GM21723 (cell line): ENCODE data around the gene ASGR1.
A peak's percentile ranks its signal among the peaks of the same experiment; 100 is the strongest.
"Not testable (repeated sequence)": the region's sequence is repeated elsewhere in the genome, so short reads cannot be mapped to it uniquely, and the experiment has no call there.

ENCODE experiments used
- ATAC-seq: cut with Tn5 transposase; IDR thresholded peaks from one replicate; pipeline ENCODE4 v1.9.1; 2021; ENCODE audit warnings: mild to moderate bottlenecking, moderate library complexity; ENCODE audit not compliant: unreplicated experiment

The ASGR1 gene

GRCh38 chr17:7168841-7169564 is 10.2 kb downstream of the ASGR1 start:
- ATAC-seq, result not testable (repeated sequence)

GRCh38 chr17:7167832-7168231 is 11.3 kb downstream of the ASGR1 start:
- ATAC-seq, result no peak

- no peak for ATAC-seq
Observed at GRCh38 chr17:7166873-7167272, 12.3 kb downstream of the ASGR1 start.

GRCh38 chr17:7159571-7159970 is 19.6 kb downstream of the ASGR1 start:
- not testable (repeated sequence) for ATAC-seq

GRCh38 chr17:7158424-7158823 is 20.7 kb downstream of the ASGR1 start:
- ATAC-seq, result not testable (repeated sequence)

GRCh38 chr17:7156342-7156940 is 22.7 kb downstream of the ASGR1 start:
- no peak for ATAC-seq

GRCh38 chr17:7147772-7148171 is 31.4 kb downstream of the ASGR1 start:
- no peak for ATAC-seq

GRCh38 chr17:7146115-7146514 is 33.1 kb downstream of the ASGR1 start:
- ATAC-seq, result no peak

GRCh38 chr17:7144213-7144612 is 35.0 kb downstream of the ASGR1 start:
- no peak for ATAC-seq

- no peak for ATAC-seq
Observed at GRCh38 chr17:7141824-7142223, 37.3 kb downstream of the ASGR1 start.

GRCh38 chr17:7139400-7139799 is 39.8 kb downstream of the ASGR1 start:
- no peak for ATAC-seq

GRCh38 chr17:7138800-7139381 is 40.3 kb downstream of the ASGR1 start:
- ATAC-seq, result no peak

- ATAC-seq, result no peak
Observed at GRCh38 chr17:7137171-7137943, 41.8 kb downstream of the ASGR1 start.

- ATAC-seq, result no peak
Observed at GRCh38 chr17:7136266-7136877, 42.8 kb downstream of the ASGR1 start.

GRCh38 chr17:7133916-7134315 is 45.3 kb downstream of the ASGR1 start:
- no peak for ATAC-seq

GRCh38 chr17:7133424-7133823 is 45.7 kb downstream of the ASGR1 start:
- no peak for ATAC-seq

- ATAC-seq, result peak; percentile 65
Observed at GRCh38 chr17:7132511-7133094, 46.6 kb downstream of the ASGR1 start.

- ATAC-seq, result no peak
Observed at GRCh38 chr17:7131423-7131791, 47.8 kb downstream of the ASGR1 start.

GRCh38 chr17:7130621-7131422 is 48.3 kb downstream of the ASGR1 start:
- ATAC-seq, result no peak

GRCh38 chr17:7129311-7129710 is 49.9 kb downstream of the ASGR1 start:
- ATAC-seq, result no peak
